Glutamatergic neuron (in vitro differentiated cells): ENCODE measurements around the gene OR12D2. TPM values are rescaled to one million over a fixed set of nuclear protein-coding genes. Genes with fewer than 3 reads are reported as not detected.

Source experiments
- DNase-seq: peaks from one replicate; pipeline ENCODE4 v3.0.0; 2022
- H3K27ac Mint-ChIP-seq: one replicate; pipeline ENCODE4 v1.8.0; 2020; ENCODE audit warnings: mild to moderate bottlenecking, mixed read lengths, inconsistent platforms; ENCODE audit not compliant: unreplicated experiment
- H3K27me3 Mint-ChIP-seq: one replicate; pipeline ENCODE4 v1.8.0; 2020; ENCODE audit warnings: mild to moderate bottlenecking, moderate library complexity, mixed read lengths, inconsistent platforms; ENCODE audit not compliant: unreplicated experiment
- H3K36me3 Mint-ChIP-seq: one replicate; pipeline ENCODE4 v1.8.0; 2020; ENCODE audit warnings: mild to moderate bottlenecking, mixed read lengths, inconsistent platforms; ENCODE audit not compliant: unreplicated experiment
- H3K4me1 Mint-ChIP-seq: one replicate; pipeline ENCODE4 v1.8.0; 2020; ENCODE audit warnings: mild to moderate bottlenecking, low read depth, mixed read lengths, inconsistent platforms; ENCODE audit not compliant: unreplicated experiment
- H3K4me3 Mint-ChIP-seq: one replicate; pipeline ENCODE4 v1.8.0; 2020; ENCODE audit warnings: mild to moderate bottlenecking, mixed read lengths, inconsistent platforms; ENCODE audit not compliant: unreplicated experiment
- H3K9me3 Mint-ChIP-seq: one replicate; pipeline ENCODE4 v1.8.0; 2020; ENCODE audit warnings: mild to moderate bottlenecking, moderate library complexity, mixed read lengths, inconsistent platforms; ENCODE audit not compliant: unreplicated experiment
- CTCF ChIP-seq: fragments of 200-600 bp; sonication (generic); IDR thresholded peaks from one replicate; pipeline ENCODE4 v1.5.0; 2021; ENCODE audit not compliant: partially characterized antibody, unreplicated experiment
- total RNA-seq: library from RNA; stranded (reverse); fragmentation: NEBNext Ultra II Directional; extraction: Animal tissue kit (Norgen Biotek cat#: 25700); gene quantifications from one replicate; pipeline ENCODE4 v1.2.1, GENCODE V29; 2021; ENCODE audit not compliant: unreplicated experiment

Gene OR12D2
- total RNA-seq, 1 donor from 2014 or later, result not detected

GRCh38 chr6:29414588-29414987, 19.2 kb downstream of the OR12D2 start, which contains the start of gene OR12D1:
Gene OR12D1 (plus strand): TSS chr6:29414928.
- DNase-seq, result no peak
- Mint-ChIP-seq H3K4me1 (no peaks in the 10 kb centered on the region), H3K27me3 (peaks cover 2% of the 10 kb centered on the region), H3K36me3 (no peaks in the 10 kb centered on the region), H3K9me3 (peaks cover 1% of the 10 kb centered on the region), H3K27ac (no peak within 1 kb of the TSS), H3K4me3 (no peak within 1 kb of the TSS)
- no peak for TF ChIP-seq CTCF

- no peaks in the 10 kb centered on the region for H3K36me3 Mint-ChIP-seq
- H3K27me3 Mint-ChIP-seq, result no peaks in the 10 kb centered on the region
- H3K4me3 Mint-ChIP-seq, result no peak overlapping the region
- H3K27ac Mint-ChIP-seq, result no peak overlapping the region
- no peaks in the 10 kb centered on the region for H3K4me1 Mint-ChIP-seq
- peaks cover 1% of the 10 kb centered on the region for H3K9me3 Mint-ChIP-seq
- no peak for DNase-seq
- no peak for TF ChIP-seq CTCF
These were observed 24.1 kb downstream of the OR12D2 start for GRCh38 chr6:29419516-29419915.

DNA sequence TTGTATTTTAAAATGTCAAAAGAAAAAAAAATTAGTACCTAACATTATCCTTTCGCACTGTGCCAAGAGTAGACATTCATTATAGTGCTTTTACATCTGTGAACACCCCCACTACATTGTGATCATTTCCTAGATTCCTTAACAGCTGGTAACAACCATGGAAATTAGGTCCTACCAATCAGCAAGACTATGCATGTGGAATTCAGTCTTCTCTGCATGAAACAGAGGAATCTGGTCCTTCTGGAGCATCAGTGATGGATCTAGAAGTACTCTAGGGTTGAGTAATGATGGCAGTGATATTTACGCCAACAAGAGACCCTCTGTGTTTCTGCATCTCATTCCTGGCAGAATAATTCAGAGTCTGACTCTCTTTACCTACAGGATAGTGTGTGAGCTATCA, 28.7 kb downstream of the OR12D2 start:
- DNase-seq, result no peak
- H3K27ac Mint-ChIP-seq, result no peak overlapping the region
- H3K36me3 Mint-ChIP-seq, result no peaks in the 10 kb centered on the region
- no peak for TF ChIP-seq CTCF
- peaks cover 1% of the 10 kb centered on the region for H3K27me3 Mint-ChIP-seq
- no peak overlapping the region for H3K4me3 Mint-ChIP-seq
- H3K9me3 Mint-ChIP-seq, result peaks cover 2% of the 10 kb centered on the region
- no peaks in the 10 kb centered on the region for H3K4me1 Mint-ChIP-seq

- no peak overlapping the region for H3K4me3 Mint-ChIP-seq
- TF ChIP-seq CTCF, result no peak
- DNase-seq, result no peak
- H3K9me3 Mint-ChIP-seq, result peaks cover 2% of the 10 kb centered on the region
- H3K27ac Mint-ChIP-seq, result no peak overlapping the region
- no peaks in the 10 kb centered on the region for H3K4me1 Mint-ChIP-seq
- H3K36me3 Mint-ChIP-seq, result no peaks in the 10 kb centered on the region
- H3K27me3 Mint-ChIP-seq, result peaks cover 1% of the 10 kb centered on the region
These were observed 29.1 kb downstream of the OR12D2 start for GRCh38 chr6:29424575-29424974.

- no peak overlapping the region for H3K4me3 Mint-ChIP-seq
- DNase-seq, result no peak
- H3K9me3 Mint-ChIP-seq, result peaks cover 2% of the 10 kb centered on the region
- H3K27ac Mint-ChIP-seq, result no peak overlapping the region
- no peaks in the 10 kb centered on the region for H3K4me1 Mint-ChIP-seq
- TF ChIP-seq CTCF, result no peak
- peaks cover 1% of the 10 kb centered on the region for H3K27me3 Mint-ChIP-seq
- no peaks in the 10 kb centered on the region for H3K36me3 Mint-ChIP-seq
These were observed 29.6 kb downstream of the OR12D2 start for GRCh38 chr6:29425075-29425474.
